Breast epithelium (tissue), 3 donors: ENCODE measurements around the gene SRCAP.

Experiments used
- CTCF ChIP-seq, 3 donors: fragments of 450-650 bp; IDR thresholded peaks; one replicate each; pipeline ENCODE4 v1.5.1; 2016 to 2017; ENCODE audit warnings: antibody characterized with exemption in 3 of 3, mild to moderate bottlenecking in 3 of 3, moderate library complexity in 3 of 3
- POLR2A ChIP-seq: fragments of 450-650 bp; IDR thresholded peaks from one replicate; pipeline ENCODE4 v1.6.1; 2016; ENCODE audit warnings: antibody characterized with exemption, mild to moderate bottlenecking, moderate library complexity

- TF ChIP-seq POLR2A: no peak
- no peak for TF ChIP-seq CTCF (IDR thresholded peaks at IDR 0.05)
Observed at GRCh38 chr16:30779596-30779995, 80.6 kb downstream of the SRCAP start.
